ENCODE data around the gene PCGF3. TPM values are rescaled to one million over a fixed set of nuclear protein-coding genes. Genes with fewer than 3 reads are reported as not detected.

PCGF3 gene
- total RNA-seq, 1 experiment from 2014 or later = 66.3 TPM

DNA sequence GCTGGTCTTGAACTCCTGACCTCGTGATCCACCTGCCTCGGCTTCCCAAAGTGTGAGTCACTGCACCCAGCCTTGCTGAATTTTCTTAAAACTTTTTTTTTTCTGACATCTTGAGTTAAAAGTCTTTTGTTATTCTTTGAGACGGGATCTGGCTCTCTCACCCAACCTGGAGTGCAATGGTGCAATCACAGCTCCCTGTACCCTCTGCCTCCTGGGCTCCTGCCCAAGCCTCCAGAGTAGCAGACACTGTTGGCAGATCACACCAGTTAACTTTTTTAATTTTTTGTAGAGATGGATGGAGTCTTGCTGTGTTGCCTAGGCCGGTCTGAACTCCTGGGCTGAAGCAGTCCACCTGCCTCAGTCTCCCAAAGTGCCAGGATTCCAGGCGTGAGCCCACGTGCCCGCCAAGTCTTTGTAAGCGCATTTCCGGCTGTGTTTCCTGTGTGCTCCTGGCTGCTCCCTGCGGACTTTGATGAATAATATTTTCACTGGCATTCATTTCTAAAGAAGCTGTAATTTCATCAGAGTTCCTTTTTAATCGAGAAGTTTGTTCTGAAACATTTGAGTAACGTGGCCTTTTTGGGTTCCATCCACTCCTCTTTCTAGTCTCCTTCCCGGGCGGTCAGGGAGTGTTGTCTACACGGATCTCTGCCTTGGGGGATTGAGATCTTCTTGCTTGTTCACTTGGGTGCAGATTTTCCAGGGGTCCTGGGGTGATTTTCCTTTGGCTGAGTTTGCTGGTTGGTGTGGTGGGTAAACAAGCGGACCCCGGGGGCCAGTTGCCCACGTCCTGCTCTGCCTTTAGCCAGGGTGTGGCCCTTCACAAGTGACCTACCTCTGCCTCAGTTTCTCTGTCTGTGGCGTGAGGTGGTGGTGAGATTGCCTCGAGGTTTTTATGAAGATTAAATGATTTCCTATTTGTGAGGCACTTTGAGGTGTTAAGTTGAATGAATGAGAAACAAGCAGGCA lies 44.4 kb downstream of the PCGF3 start:
- H3K4me1 ChIP-seq (ENCODE audit: control insufficient read depth in 1 of 2, insufficient read depth in 2 of 2, low read length in 2 of 2) = peaks cover 0 to 7% of the 10 kb centered on the region in 2 experiments; a peak in 1 of 4 replicates
- H3K4me3 ChIP-seq (replicated peaks in 1 of 2; ENCODE audit: low read depth in 1 of 2, low read length in 2 of 2) = no peak overlapping the region
- H3K9me3 ChIP-seq (ENCODE audit: control insufficient read depth in 1 of 2, insufficient read depth in 1 of 2, low read depth in 1 of 2, low read length in 2 of 2) = no peaks in the 10 kb centered on the region
- peaks cover 8 to 11% of the 10 kb centered on the region in 2 experiments; a peak in 2 of 4 replicates for H3K36me3 ChIP-seq (ENCODE audit: control insufficient read depth in 1 of 2, insufficient read depth in 2 of 2, low read length in 2 of 2)
- no peak overlapping the region for H2AFZ ChIP-seq (ENCODE audit: low read depth, low read length, poor library complexity, severe bottlenecking)
- ChIA-PET CTCF (no interaction called here), RAD21 (ENCODE audit: low non-redundant PET in 1 of 2, low total read pairs in 2 of 2, uncharacterized antibody in 2 of 2, unreplicated experiment in 2 of 2) (interaction anchor here in 1 of 2 experiments (0.9 kb wide), 1 partner anchor 137 kb away, joined by 4 read pairs; no protein-coding TSS in a partner anchor), POLR2A (no interaction called here)
- no peak for ATAC-seq
- H3K9ac ChIP-seq (ENCODE audit: low read length) = no peak overlapping the region
- H4K20me1 ChIP-seq (ENCODE audit: insufficient read depth) = no peaks in the 10 kb centered on the region
- H3K27ac ChIP-seq (ENCODE audit: low read depth, low read length) = no peak overlapping the region
- no TSS peak for BruUV-seq (replicated peaks)
- TF ChIP-seq SP1 (IDR thresholded peaks at IDR 0.05; ENCODE audit: low read depth) = no peak
- TF ChIP-seq, protein P1, sequence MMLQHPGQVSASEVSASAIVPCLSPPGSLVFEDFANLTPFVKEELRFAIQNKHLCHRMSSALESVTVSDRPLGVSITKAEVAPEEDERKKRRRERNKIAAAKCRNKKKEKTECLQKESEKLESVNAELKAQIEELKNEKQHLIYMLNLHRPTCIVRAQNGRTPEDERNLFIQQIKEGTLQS (IDR thresholded peaks at IDR 0.05) = no peak
- no peak for TF ChIP-seq SRF (IDR thresholded peaks at IDR 0.05; ENCODE audit: low read depth)
- no peak for TF ChIP-seq RAD21 (IDR thresholded peaks at IDR 0.05; ENCODE audit: low read depth)
- intact Hi-C loops (cut with micrococcal nuclease) = no loop called here
- 0 out of 2 replicates have a peak overlapping the region, but pooled peaks have one; percentile 12 for H3K4me2 ChIP-seq (ENCODE audit: low read length)
- H3K9me2 ChIP-seq (ENCODE audit: insufficient read depth) = no peaks in the 10 kb centered on the region
- no peaks in the 10 kb centered on the region for H3K27me3 ChIP-seq (ENCODE audit: insufficient read depth, low read length)
- DNase-seq (ENCODE audit: low read depth, low spot score) = no peak
- peaks cover 16% of the 10 kb centered on the region for H3K79me2 ChIP-seq (ENCODE audit: insufficient read depth, low read length)

DNA sequence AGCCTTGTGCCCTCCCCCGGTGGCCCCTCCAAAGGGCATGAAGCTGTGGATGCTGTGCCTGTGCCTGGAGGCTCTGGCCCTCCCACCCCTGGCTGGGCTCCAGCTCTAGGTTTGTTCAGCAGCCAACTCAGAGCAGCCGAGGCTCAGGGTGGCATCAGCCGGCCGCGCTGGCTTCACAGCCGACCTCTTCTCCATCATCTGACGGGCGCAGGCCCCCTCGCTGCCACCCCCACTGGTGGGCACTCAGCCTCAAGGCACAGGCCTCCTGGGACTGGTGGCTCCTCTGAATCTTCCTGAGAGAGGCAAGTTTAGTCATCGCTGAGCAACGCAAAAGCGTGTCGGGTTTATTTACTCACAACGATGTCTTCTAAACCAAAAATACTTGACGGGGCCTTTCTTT lies 46.0 kb downstream of the PCGF3 start:
- intact Hi-C loops (cut with micrococcal nuclease) = no loop called here
- H3K4me1 ChIP-seq (ENCODE audit: control insufficient read depth in 1 of 2, insufficient read depth in 2 of 2, low read length in 2 of 2) = peaks cover 0 to 7% of the 10 kb centered on the region in 2 experiments; a peak in 1 of 4 replicates
- no peak for DNase-seq (ENCODE audit: low read depth, low spot score)
- peaks cover 16% of the 10 kb centered on the region for H3K79me2 ChIP-seq (ENCODE audit: insufficient read depth, low read length)
- no peak overlapping the region for H3K9ac ChIP-seq (ENCODE audit: low read length)
- H3K36me3 ChIP-seq (ENCODE audit: control insufficient read depth in 1 of 2, insufficient read depth in 2 of 2, low read length in 2 of 2) = peaks cover 8 to 11% of the 10 kb centered on the region in 2 experiments; a peak in 2 of 4 replicates
- H3K4me2 ChIP-seq (ENCODE audit: low read length) = no peak overlapping the region
- H3K9me3 ChIP-seq (ENCODE audit: control insufficient read depth in 1 of 2, insufficient read depth in 1 of 2, low read depth in 1 of 2, low read length in 2 of 2) = no peaks in the 10 kb centered on the region
- no peak overlapping the region for H3K27ac ChIP-seq (ENCODE audit: low read depth, low read length)
- no TSS peak for BruUV-seq (replicated peaks)
- RAD21 ChIA-PET (ENCODE audit: low non-redundant PET in 1 of 2, low total read pairs in 2 of 2, uncharacterized antibody in 2 of 2, unreplicated experiment in 2 of 2) = no interaction called here
- ATAC-seq = no peak
- CTCF ChIA-PET = no interaction called here
- H3K9me2 ChIP-seq (ENCODE audit: insufficient read depth) = no peaks in the 10 kb centered on the region
- POLR2A ChIA-PET = no interaction called here
- no peak overlapping the region for H2AFZ ChIP-seq (ENCODE audit: low read depth, low read length, poor library complexity, severe bottlenecking)
- no peaks in the 10 kb centered on the region for H4K20me1 ChIP-seq (ENCODE audit: insufficient read depth)
- H3K27me3 ChIP-seq (ENCODE audit: insufficient read depth, low read length) = no peaks in the 10 kb centered on the region
- no peak overlapping the region for H3K4me3 ChIP-seq (replicated peaks in 1 of 2; ENCODE audit: low read depth in 1 of 2, low read length in 2 of 2)
- TF ChIP-seq SRF (IDR thresholded peaks at IDR 0.05; ENCODE audit: low read depth) (no peak), ZNF274 (IDR thresholded peaks at IDR 0.05; ENCODE audit: low read depth, low read length) (no peak), SIN3A (IDR thresholded peaks at IDR 0.05; ENCODE audit: low read depth) (no peak), FOSL1 (IDR thresholded peaks at IDR 0.05; ENCODE audit: low read depth) (no peak), POLR2A (IDR thresholded peaks at IDR 0.05; ENCODE audit: borderline replicate concordance, extremely low read depth, insufficient read depth, insufficient read length) (no peak), CBX3 (IDR thresholded peaks at IDR 0.05; ENCODE audit: low read depth) (no peak), POLR2AphosphoS5 (IDR thresholded peaks at IDR 0.05; ENCODE audit: low read depth, low read length) (no peak), EZH2phosphoT487 (IDR thresholded peaks at IDR 0.05; ENCODE audit: borderline replicate concordance) (no peak), ZFX (IDR thresholded peaks at IDR 0.05) (no peak)
- TF ChIP-seq, protein P2, sequence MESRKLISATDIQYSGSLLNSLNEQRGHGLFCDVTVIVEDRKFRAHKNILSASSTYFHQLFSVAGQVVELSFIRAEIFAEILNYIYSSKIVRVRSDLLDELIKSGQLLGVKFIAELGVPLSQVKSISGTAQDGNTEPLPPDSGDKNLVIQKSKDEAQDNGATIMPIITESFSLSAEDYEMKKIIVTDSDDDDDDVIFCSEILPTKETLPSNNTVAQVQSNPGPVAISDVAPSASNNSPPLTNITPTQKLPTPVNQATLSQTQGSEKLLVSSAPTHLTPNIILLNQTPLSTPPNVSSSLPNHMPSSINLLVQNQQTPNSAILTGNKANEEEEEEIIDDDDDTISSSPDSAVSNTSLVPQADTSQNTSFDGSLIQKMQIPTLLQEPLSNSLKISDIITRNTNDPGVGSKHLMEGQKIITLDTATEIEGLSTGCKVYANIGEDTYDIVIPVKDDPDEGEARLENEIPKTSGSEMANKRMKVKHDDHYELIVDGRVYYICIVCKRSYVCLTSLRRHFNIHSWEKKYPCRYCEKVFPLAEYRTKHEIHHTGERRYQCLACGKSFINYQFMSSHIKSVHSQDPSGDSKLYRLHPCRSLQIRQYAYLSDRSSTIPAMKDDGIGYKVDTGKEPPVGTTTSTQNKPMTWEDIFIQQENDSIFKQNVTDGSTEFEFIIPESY (IDR thresholded peaks at IDR 0.05; ENCODE audit: extremely low read depth, insufficient replicate concordance, low read length) = no peak
- TF ChIP-seq, protein P3, sequence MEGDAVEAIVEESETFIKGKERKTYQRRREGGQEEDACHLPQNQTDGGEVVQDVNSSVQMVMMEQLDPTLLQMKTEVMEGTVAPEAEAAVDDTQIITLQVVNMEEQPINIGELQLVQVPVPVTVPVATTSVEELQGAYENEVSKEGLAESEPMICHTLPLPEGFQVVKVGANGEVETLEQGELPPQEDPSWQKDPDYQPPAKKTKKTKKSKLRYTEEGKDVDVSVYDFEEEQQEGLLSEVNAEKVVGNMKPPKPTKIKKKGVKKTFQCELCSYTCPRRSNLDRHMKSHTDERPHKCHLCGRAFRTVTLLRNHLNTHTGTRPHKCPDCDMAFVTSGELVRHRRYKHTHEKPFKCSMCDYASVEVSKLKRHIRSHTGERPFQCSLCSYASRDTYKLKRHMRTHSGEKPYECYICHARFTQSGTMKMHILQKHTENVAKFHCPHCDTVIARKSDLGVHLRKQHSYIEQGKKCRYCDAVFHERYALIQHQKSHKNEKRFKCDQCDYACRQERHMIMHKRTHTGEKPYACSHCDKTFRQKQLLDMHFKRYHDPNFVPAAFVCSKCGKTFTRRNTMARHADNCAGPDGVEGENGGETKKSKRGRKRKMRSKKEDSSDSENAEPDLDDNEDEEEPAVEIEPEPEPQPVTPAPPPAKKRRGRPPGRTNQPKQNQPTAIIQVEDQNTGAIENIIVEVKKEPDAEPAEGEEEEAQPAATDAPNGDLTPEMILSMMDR (IDR thresholded peaks at IDR 0.05 in 2 of 3, conservative IDR thresholded peaks at IDR 0.05 in 1 of 3; ENCODE audit: borderline replicate concordance in 1 of 3, insufficient read depth in 1 of 3, low read depth in 2 of 3, low read length in 2 of 3) = no peak
